HG02973 (cell line): ENCODE data around the gene CAMKK2.
"Not testable (repeated sequence)": the region's sequence is repeated elsewhere in the genome, so short reads cannot be mapped to it uniquely, and the experiment has no call there.

Source experiments
- ATAC-seq: cut with Tn5 transposase; IDR thresholded peaks from one replicate; pipeline ENCODE4 v1.9.1; 2021; ENCODE audit warnings: moderate library complexity; ENCODE audit not compliant: unreplicated experiment

The CAMKK2 gene

GRCh38 chr12:121280531-121280930 is 16.0 kb downstream of the CAMKK2 start:
- not testable (repeated sequence) for ATAC-seq

GRCh38 chr12:121279507-121279915 is 17.0 kb downstream of the CAMKK2 start:
- ATAC-seq = no peak

- ATAC-seq = no peak
Observed at GRCh38 chr12:121279071-121279375, 17.5 kb downstream of the CAMKK2 start.

- ATAC-seq = no peak
Observed at GRCh38 chr12:121278169-121279070, 18.1 kb downstream of the CAMKK2 start.

GRCh38 chr12:121277374-121277759 is 19.1 kb downstream of the CAMKK2 start:
- no peak for ATAC-seq

- no peak for ATAC-seq
Observed at GRCh38 chr12:121274036-121274763, 22.3 kb downstream of the CAMKK2 start.

GRCh38 chr12:121273364-121273896 is 23.1 kb downstream of the CAMKK2 start:
- no peak for ATAC-seq

GRCh38 chr12:121267822-121268221 is 28.7 kb downstream of the CAMKK2 start:
- no peak for ATAC-seq

GRCh38 chr12:121264951-121265515 is 31.5 kb downstream of the CAMKK2 start:
- ATAC-seq = no peak

- ATAC-seq = no peak
Observed at GRCh38 chr12:121264135-121264534, 32.4 kb downstream of the CAMKK2 start.

GRCh38 chr12:121263206-121263935 is 33.1 kb downstream of the CAMKK2 start:
- ATAC-seq = no peak

- no peak for ATAC-seq
Observed at GRCh38 chr12:121261398-121261797, 35.1 kb downstream of the CAMKK2 start.

GRCh38 chr12:121260091-121260490 is 36.4 kb downstream of the CAMKK2 start:
- no peak for ATAC-seq

GRCh38 chr12:121259074-121259473 is 37.4 kb downstream of the CAMKK2 start:
- ATAC-seq = no peak

GRCh38 chr12:121257704-121258449 is 38.6 kb downstream of the CAMKK2 start:
- ATAC-seq = not testable (repeated sequence)

GRCh38 chr12:121255433-121255832 is 41.1 kb downstream of the CAMKK2 start:
- ATAC-seq = no peak

- ATAC-seq = no peak
Observed at GRCh38 chr12:121253638-121254335, 42.7 kb downstream of the CAMKK2 start.

GRCh38 chr12:121252712-121253345 is 43.7 kb downstream of the CAMKK2 start:
- ATAC-seq = no peak

- ATAC-seq = no peak
Observed at GRCh38 chr12:121251838-121252237, 44.7 kb downstream of the CAMKK2 start.
